Measurements from ENCODE around the gene FHL2. TPM values are rescaled to one million over a fixed set of nuclear protein-coding genes. Genes with fewer than 3 reads are reported as not detected.

Gene FHL2
- total and polyA plus RNA-seq, 2 of the 13 experiments (the other 11 are each of a cell fraction or from before 2014, with no cell fraction given), result 1.9 to 74.8 TPM

- TF ChIP-seq RXRB (CRISPR knock-in tag; IDR thresholded peaks at IDR 0.05; ENCODE audit: borderline replicate concordance) (peak; percentile 58), NCOA1 (CRISPR knock-in tag; IDR thresholded peaks at IDR 0.05) (peak; percentile 40; the same call in 1 of the 2 replicates), ZBTB33 (CRISPR knock-in tag; IDR thresholded peaks at IDR 0.05) (peak; percentile 85), EP300 (IDR thresholded peaks at IDR 0.05; ENCODE audit: low read depth in 2 of 2, low read length in 2 of 2) (peak in 1 of 2 experiments; percentile 74; a peak in 2 of 4 replicates), EP300 (CRISPR knock-in tag; IDR thresholded peaks at IDR 0.05; ENCODE audit: borderline replicate concordance) (no peak), MTA1 (CRISPR knock-in tag; IDR thresholded peaks at IDR 0.05; ENCODE audit: borderline replicate concordance) (0 out of 2 replicates have a peak, but pooled peaks have one; percentile 34), XBP1 (CRISPR knock-in tag; IDR thresholded peaks at IDR 0.05) (no peak), KDM6A (CRISPR knock-in tag; IDR thresholded peaks at IDR 0.05; ENCODE audit: low read depth) (0 out of 2 replicates have a peak, but pooled peaks have one; percentile 47), NFE2 (CRISPR knock-in tag; IDR thresholded peaks at IDR 0.05) (no peak), NPAS2 (CRISPR knock-in tag; IDR thresholded peaks at IDR 0.05; ENCODE audit: borderline replicate concordance) (no peak), ZBTB14 (CRISPR knock-in tag; IDR thresholded peaks at IDR 0.05) (no peak), THAP11 (CRISPR knock-in tag; IDR thresholded peaks at IDR 0.05) (peak; percentile 47; the same call in 1 of the 2 replicates), GATA4 (IDR thresholded peaks at IDR 0.05; ENCODE audit: borderline replicate concordance, low read depth) (peak; percentile 46; the same call in 1 of the 2 replicates), SNAPC5 (CRISPR knock-in tag; IDR thresholded peaks at IDR 0.05; ENCODE audit: borderline replicate concordance) (no peak), NR2F6 (IDR thresholded peaks at IDR 0.05) (no peak), NR2F6 (CRISPR knock-in tag; IDR thresholded peaks at IDR 0.05) (peak; percentile 59), RFXANK (CRISPR knock-in tag; IDR thresholded peaks at IDR 0.05) (no peak), ATF1 (CRISPR knock-in tag; IDR thresholded peaks at IDR 0.05) (peak; percentile 39; the same call in 1 of the 2 replicates), FOXK1 (CRISPR knock-in tag; IDR thresholded peaks at IDR 0.05; ENCODE audit: borderline replicate concordance, low read depth) (peak; percentile 81; the same call in 1 of the 2 replicates), KLF16 (CRISPR knock-in tag; IDR thresholded peaks at IDR 0.05) (0 out of 4 replicates have a peak, but pooled peaks of 1 of the 2 experiments have one; percentile 32), HOMEZ (CRISPR knock-in tag; IDR thresholded peaks at IDR 0.05; ENCODE audit: low read depth) (peak; percentile 62; the same call in 1 of the 2 replicates), ZNF160 (CRISPR knock-in tag; IDR thresholded peaks at IDR 0.05) (no peak), ZNF761 (CRISPR knock-in tag; conservative IDR thresholded peaks at IDR 0.05) (no peak), TGIF2 (CRISPR knock-in tag; IDR thresholded peaks at IDR 0.05) (peak; percentile 60; the same call in 1 of the 2 replicates), FOXA3 (CRISPR knock-in tag; IDR thresholded peaks at IDR 0.05) (peak; percentile 83), ZBTB25 (CRISPR knock-in tag; IDR thresholded peaks at IDR 0.05) (no peak), ZBTB38 (CRISPR knock-in tag; IDR thresholded peaks at IDR 0.05) (peak; percentile 46; the same call in 1 of the 2 replicates)
These were observed 3.8 kb downstream of the FHL2 start (continued) for GRCh38 chr2:105394951-105395611.

All from HepG2 (cell line).